Measurements from ENCODE around the gene PRLR. TPM values are rescaled to one million over a fixed set of nuclear protein-coding genes. Genes with fewer than 3 reads are reported as not detected.

PRLR gene
- polyA plus RNA-seq, 1 donor from 2014 or later, result 0.50 TPM

DNA sequence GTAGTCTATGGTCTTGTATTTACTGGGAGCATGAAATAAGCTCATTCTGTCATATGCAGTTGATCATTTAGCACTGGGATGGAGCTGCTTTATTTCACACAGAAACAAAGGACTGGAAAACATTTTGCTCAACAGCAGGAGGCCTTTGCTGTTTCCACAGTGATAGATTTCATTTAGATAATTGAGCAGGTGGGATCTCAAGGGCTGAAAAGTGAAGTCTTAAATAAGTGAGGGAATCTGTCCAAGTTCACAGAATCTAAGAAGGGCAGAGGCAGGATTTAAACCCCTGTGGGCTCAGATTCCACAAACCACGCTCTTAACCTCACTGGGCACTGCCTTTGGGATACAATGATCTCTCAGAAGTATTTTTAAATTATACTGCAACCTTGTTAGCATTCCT is 47.8 kb downstream of the PRLR start:
- Histone ChIP-seq H3K9me3 (ENCODE audit: low read length) (no peaks in the 10 kb centered on the region), H4K20me1 (ENCODE audit: insufficient read depth) (no peaks in the 10 kb centered on the region), H3K27me3 (ENCODE audit: insufficient read depth, low read depth, low read length) (no peaks in the 10 kb centered on the region), H3K9ac (ENCODE audit: low read length) (no peak overlapping the region), H3K4me3 (ENCODE audit: low read length) (no peak overlapping the region), H3K79me2 (replicated peaks; ENCODE audit: insufficient read depth, low read length) (no peaks in the 10 kb centered on the region), H3F3A (ENCODE audit: insufficient read depth, low read length, poor library complexity, severe bottlenecking) (no peaks in the 10 kb centered on the region), H3K4me2 (ENCODE audit: low read length) (no peak overlapping the region), H3K27ac (ENCODE audit: low read length) (peak overlapping the region; percentile 1), H2AFZ (ENCODE audit: low read depth, low read length) (no peak overlapping the region), H3K9me2 (ENCODE audit: insufficient read depth, low read length) (no peaks in the 10 kb centered on the region), H3K36me3 (ENCODE audit: insufficient read depth, low read length) (no peaks in the 10 kb centered on the region)
- TF ChIP-seq, protein P1, sequence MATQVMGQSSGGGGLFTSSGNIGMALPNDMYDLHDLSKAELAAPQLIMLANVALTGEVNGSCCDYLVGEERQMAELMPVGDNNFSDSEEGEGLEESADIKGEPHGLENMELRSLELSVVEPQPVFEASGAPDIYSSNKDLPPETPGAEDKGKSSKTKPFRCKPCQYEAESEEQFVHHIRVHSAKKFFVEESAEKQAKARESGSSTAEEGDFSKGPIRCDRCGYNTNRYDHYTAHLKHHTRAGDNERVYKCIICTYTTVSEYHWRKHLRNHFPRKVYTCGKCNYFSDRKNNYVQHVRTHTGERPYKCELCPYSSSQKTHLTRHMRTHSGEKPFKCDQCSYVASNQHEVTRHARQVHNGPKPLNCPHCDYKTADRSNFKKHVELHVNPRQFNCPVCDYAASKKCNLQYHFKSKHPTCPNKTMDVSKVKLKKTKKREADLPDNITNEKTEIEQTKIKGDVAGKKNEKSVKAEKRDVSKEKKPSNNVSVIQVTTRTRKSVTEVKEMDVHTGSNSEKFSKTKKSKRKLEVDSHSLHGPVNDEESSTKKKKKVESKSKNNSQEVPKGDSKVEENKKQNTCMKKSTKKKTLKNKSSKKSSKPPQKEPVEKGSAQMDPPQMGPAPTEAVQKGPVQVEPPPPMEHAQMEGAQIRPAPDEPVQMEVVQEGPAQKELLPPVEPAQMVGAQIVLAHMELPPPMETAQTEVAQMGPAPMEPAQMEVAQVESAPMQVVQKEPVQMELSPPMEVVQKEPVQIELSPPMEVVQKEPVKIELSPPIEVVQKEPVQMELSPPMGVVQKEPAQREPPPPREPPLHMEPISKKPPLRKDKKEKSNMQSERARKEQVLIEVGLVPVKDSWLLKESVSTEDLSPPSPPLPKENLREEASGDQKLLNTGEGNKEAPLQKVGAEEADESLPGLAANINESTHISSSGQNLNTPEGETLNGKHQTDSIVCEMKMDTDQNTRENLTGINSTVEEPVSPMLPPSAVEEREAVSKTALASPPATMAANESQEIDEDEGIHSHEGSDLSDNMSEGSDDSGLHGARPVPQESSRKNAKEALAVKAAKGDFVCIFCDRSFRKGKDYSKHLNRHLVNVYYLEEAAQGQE (IDR thresholded peaks at IDR 0.05; ENCODE audit: borderline replicate concordance), result no peak
- TF ChIP-seq SMC3 (conservative IDR thresholded peaks at IDR 0.05; ENCODE audit: poor library complexity) (no peak), EP300 (conservative IDR thresholded peaks at IDR 0.05; ENCODE audit: poor library complexity, severe bottlenecking) (no peak), RAD21 (conservative IDR thresholded peaks at IDR 0.05) (no peak), EZH2 (IDR thresholded peaks at IDR 0.05; ENCODE audit: borderline replicate concordance, insufficient read depth, low read length, poor library complexity, severe bottlenecking) (no peak), MXI1 (conservative IDR thresholded peaks at IDR 0.05; ENCODE audit: poor library complexity, severe bottlenecking) (no peak), TAF1 (IDR thresholded peaks at IDR 0.05; ENCODE audit: low read depth) (no peak), POLR2AphosphoS5 (IDR thresholded peaks at IDR 0.05) (no peak), CTCF (IDR thresholded peaks at IDR 0.05; ENCODE audit: poor library complexity, severe bottlenecking) (no peak)

GRCh38 chr5:35180046-35180445 is 50.2 kb downstream of the PRLR start:
- no peak overlapping the region for H2AFZ ChIP-seq (ENCODE audit: low read depth, low read length)
- H3K4me3 ChIP-seq (ENCODE audit: low read length), result no peak overlapping the region
- TF ChIP-seq RAD21 (conservative IDR thresholded peaks at IDR 0.05) (no peak), MXI1 (conservative IDR thresholded peaks at IDR 0.05; ENCODE audit: poor library complexity, severe bottlenecking) (no peak), EZH2 (IDR thresholded peaks at IDR 0.05; ENCODE audit: borderline replicate concordance, insufficient read depth, low read length, poor library complexity, severe bottlenecking) (no peak), SMC3 (conservative IDR thresholded peaks at IDR 0.05; ENCODE audit: poor library complexity) (no peak), TAF1 (IDR thresholded peaks at IDR 0.05; ENCODE audit: low read depth) (no peak), EP300 (conservative IDR thresholded peaks at IDR 0.05; ENCODE audit: poor library complexity, severe bottlenecking) (no peak), POLR2AphosphoS5 (IDR thresholded peaks at IDR 0.05) (no peak), CTCF (IDR thresholded peaks at IDR 0.05; ENCODE audit: poor library complexity, severe bottlenecking) (no peak)
- TF ChIP-seq, protein P1 (IDR thresholded peaks at IDR 0.05; ENCODE audit: borderline replicate concordance), result no peak
- H4K20me1 ChIP-seq (ENCODE audit: insufficient read depth), result no peaks in the 10 kb centered on the region
- no peaks in the 10 kb centered on the region for H3K9me3 ChIP-seq (ENCODE audit: low read length)
- H3K27me3 ChIP-seq (ENCODE audit: insufficient read depth, low read depth, low read length), result no peaks in the 10 kb centered on the region
- no peak overlapping the region for H3K4me2 ChIP-seq (ENCODE audit: low read length)
- H3K9me2 ChIP-seq (ENCODE audit: insufficient read depth, low read length), result no peaks in the 10 kb centered on the region
- H3K9ac ChIP-seq (ENCODE audit: low read length), result no peak overlapping the region
- no peaks in the 10 kb centered on the region for H3K79me2 ChIP-seq (replicated peaks; ENCODE audit: insufficient read depth, low read length)
- no peaks in the 10 kb centered on the region for H3F3A ChIP-seq (ENCODE audit: insufficient read depth, low read length, poor library complexity, severe bottlenecking)
- no peaks in the 10 kb centered on the region for H3K36me3 ChIP-seq (ENCODE audit: insufficient read depth, low read length)
- no peak overlapping the region for H3K27ac ChIP-seq (ENCODE audit: low read length)

Measured in neural cell (in vitro differentiated cells).